NCI-H526 (cell line): ENCODE measurements around the gene ZSCAN1.
A peak's percentile ranks its signal among the peaks of the same experiment; 100 is the strongest.

ENCODE experiments used
- DNase-seq, 2 experiments: peaks; one replicate each; lab custom pipeline; 2025; lab: John Stamatoyannopoulos, UW

ZSCAN1 gene

GRCh38 chr19:58084596-58085347 lies 50.9 kb downstream of the ZSCAN1 start:
- no peak for DNase-seq

- no peak for DNase-seq
Observed at GRCh38 chr19:58085348-58085875, 51.6 kb downstream of the ZSCAN1 start.

- no peak for DNase-seq
Observed at GRCh38 chr19:58086825-58087710, 53.2 kb downstream of the ZSCAN1 start.

GRCh38 chr19:58088521-58089052 lies 54.8 kb downstream of the ZSCAN1 start:
- no peak for DNase-seq

- DNase-seq = no peak
Observed at GRCh38 chr19:58089846-58090245, 56.0 kb downstream of the ZSCAN1 start.

- no peak for DNase-seq
Observed at GRCh38 chr19:58091251-58091995, 57.6 kb downstream of the ZSCAN1 start.

GRCh38 chr19:58093071-58093470 lies 59.2 kb downstream of the ZSCAN1 start:
- DNase-seq = no peak

- DNase-seq = no peak
Observed at GRCh38 chr19:58095328-58095727, 61.5 kb downstream of the ZSCAN1 start.

GRCh38 chr19:58096884-58097283 lies 63.1 kb downstream of the ZSCAN1 start:
- DNase-seq = no peak

- DNase-seq = no peak
Observed at GRCh38 chr19:58097349-58097748, 63.5 kb downstream of the ZSCAN1 start.

- DNase-seq = peak; percentile 90 to 97
Observed at GRCh38 chr19:58097781-58098681, 64.2 kb downstream of the ZSCAN1 start, which contains the start of gene ZSCAN18. TSS of gene ZSCAN18 (minus strand) at chr19:58098231. CDS start at chr19:58090267, 7,964 bp downstream.

- no peak for DNase-seq
Observed at GRCh38 chr19:58098682-58098998, 64.8 kb downstream of the ZSCAN1 start.
